SK-N-MC (cell line): ENCODE data around the gene SPSB1.

ENCODE experiments used
- EZH2 ChIP-seq: fragments of 200-600 bp; sonication (generic); IDR thresholded peaks from one replicate; pipeline ENCODE4 v1.6.1; 2017; ENCODE audit warnings: antibody characterized with exemption
- FOXP2 ChIP-seq: optimal IDR thresholded peaks from 2 replicates; pipeline ENCODE3; 2011; ENCODE audit warnings: mild to moderate bottlenecking, moderate library complexity; ENCODE audit not compliant: insufficient read depth; ENCODE audit errors: extremely low read length, control extremely low read depth
- POLR2AphosphoS5 ChIP-seq: IDR thresholded peaks from 2 replicates; pipeline ENCODE4 v1.6.1; 2012; ENCODE audit warnings: mild to moderate bottlenecking, low read depth, low read length, borderline replicate concordance

DNA sequence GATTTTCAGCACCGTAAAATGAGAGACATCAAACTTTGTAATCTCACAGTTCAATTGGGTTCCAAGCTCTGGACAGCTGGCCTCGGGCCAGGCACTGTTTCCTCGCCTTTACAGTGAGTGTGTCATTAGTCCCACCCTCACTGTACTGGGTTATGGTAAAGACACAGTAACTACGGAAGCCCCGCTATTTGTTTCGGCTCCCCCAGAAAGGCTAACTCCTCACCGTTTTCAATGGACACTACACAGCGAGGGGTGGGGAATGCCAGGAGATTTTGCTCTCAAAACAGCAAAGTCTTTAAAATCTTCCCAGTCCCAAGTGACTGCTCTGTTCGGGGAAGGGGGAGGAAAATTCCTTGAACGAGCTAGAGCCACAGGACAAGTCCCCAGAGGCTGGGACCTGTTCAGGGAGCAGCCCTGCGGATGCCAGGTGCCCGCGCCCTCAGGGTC is 757 bp upstream of the SPSB1 start:
- TF ChIP-seq EZH2 (no peak), POLR2AphosphoS5 (no peak), FOXP2 (no peak)
